K562 (cell line): ENCODE data around the gene KCNQ4. TPM values are rescaled to one million over a fixed set of nuclear protein-coding genes. Genes with fewer than 3 reads are reported as not detected.

ENCODE experiments used
- ATAC-seq: fragments of 200-7000 bp; cut with Tn5 transposase; 3 replicates; pipeline ENCODE4 v1.9.1; 2020; ENCODE audit warnings: moderate library complexity
- BruUV-seq: library from RNA; stranded (reverse); fragments of 400-500 nt; replicated peaks from 2 replicates; lab custom pipeline; 2021; lab: Mats Ljungman, UMichigan
- CTCF ChIA-PET: fragments of 300-600 bp; formaldehyde crosslinking; extraction: SDS; loops from one replicate; lab custom pipeline; 2021; ENCODE audit warnings: low intra/inter-chr PET ratio; lab: Yijun Ruan, JAX
- POLR2A ChIA-PET: fragments of 300-600, 350-650 bp; sonication (Branson Sonifier 250); formaldehyde crosslinking; extraction: SDS; loops from one replicate; lab custom pipeline; 2021; ENCODE audit warnings: antibody characterized with exemption, inconsistent platforms; lab: Yijun Ruan, JAX
- DNase-seq, 4 experiments: peaks; one replicate each; pipeline versions ENCODE4 v3.0.0 to v3.0.0-alpha.2; 2011 to 2018; ENCODE audit warnings: low spot score in 3 of 4, mixed read lengths in 3 of 4; ENCODE audit errors: extremely low read depth in 1 of 4
- FAIRE-seq: peaks from 2 replicates; lab custom pipeline; 2011; peaks lifted over from hg19 to GRCh38; lab: Jason Lieb, UNC
- H2AFZ ChIP-seq: 2 replicates; pipeline ENCODE4 v1.6.0; 2011; ENCODE audit warnings: low read depth, low read length, control low read depth, inconsistent platforms
- H3K27ac ChIP-seq: fragments of 200-600 bp; 3 replicates; pipeline ENCODE4 v1.8.0; 2011; ENCODE audit warnings: low read depth, mild to moderate bottlenecking, control low read depth, inconsistent platforms, low read length, moderate library complexity, mixed read lengths; ENCODE audit errors: extremely low read depth
- H3K27me3 ChIP-seq, 2 experiments: fragments of 300-600 bp in 1 of 2; 2 replicates in 1 of 2; 3 replicates in 1 of 2; pipeline versions ENCODE4 v1.6.0 to v1.8.0; 2011; ENCODE audit warnings: inconsistent platforms in 2 of 2, low read length in 2 of 2, mild to moderate bottlenecking in 1 of 2, mixed read lengths in 1 of 2, moderate library complexity in 1 of 2; ENCODE audit not compliant: control insufficient read depth in 2 of 2, insufficient read depth in 2 of 2
- H3K36me3 ChIP-seq: fragments of 300-600 bp; 3 replicates; pipeline ENCODE4 v1.8.0; 2011; ENCODE audit warnings: mild to moderate bottlenecking, low read length, inconsistent platforms; ENCODE audit not compliant: control insufficient read depth, insufficient read depth
- H3K4me1 ChIP-seq, 2 experiments: fragments of 200-600 bp in 1 of 2; replicated peaks in 1 of 2; 2 replicates in 1 of 2; 3 replicates in 1 of 2; pipeline versions ENCODE4 v1.5.1 to v1.8.0; 2011; ENCODE audit warnings: inconsistent platforms in 2 of 2, low read length in 2 of 2, mild to moderate bottlenecking in 1 of 2, mixed read lengths in 1 of 2, moderate library complexity in 1 of 2; ENCODE audit not compliant: control insufficient read depth in 2 of 2, insufficient read depth in 2 of 2
- H3K4me2 ChIP-seq: 2 replicates; pipeline ENCODE4 v1.6.1; 2011; ENCODE audit warnings: low read length, control low read depth, inconsistent platforms, mixed read lengths; ENCODE audit not compliant: insufficient read depth
- H3K4me3 ChIP-seq: fragments of 200-600 bp; sonication (generic), shearing (Covaris generic); 2 replicates; pipeline ENCODE4 v1.5.1; 2016; ENCODE audit warnings: control low read depth, inconsistent platforms
- H3K79me2 ChIP-seq: fragments of 200-600 bp; 3 replicates; pipeline ENCODE4 v1.8.0; 2011; ENCODE audit warnings: low read length, inconsistent platforms; ENCODE audit not compliant: control insufficient read depth, insufficient read depth
- H3K9ac ChIP-seq, 2 experiments: 2 replicates each; pipeline versions ENCODE4 v1.6.0 to v1.6.1; 2011; ENCODE audit warnings: low read depth in 2 of 2, low read length in 2 of 2, control low read depth in 1 of 2, inconsistent platforms in 1 of 2, mild to moderate bottlenecking in 1 of 2, mixed read lengths in 1 of 2; ENCODE audit not compliant: insufficient read depth in 1 of 2
- H3K9me1 ChIP-seq: one replicate; pipeline ENCODE4 v1.6.0; 2011; ENCODE audit warnings: inconsistent platforms, mild to moderate bottlenecking, low read length, moderate library complexity; ENCODE audit not compliant: control insufficient read depth, insufficient read depth
- H3K9me3 ChIP-seq: replicated peaks from 2 replicates; pipeline ENCODE4 v1.5.1; 2011; ENCODE audit warnings: low read depth, low read length, inconsistent platforms; ENCODE audit not compliant: control insufficient read depth, insufficient read depth
- H4K20me1 ChIP-seq: replicated peaks from 2 replicates; pipeline ENCODE4 v1.6.1; 2011; ENCODE audit warnings: low read length, inconsistent platforms, mixed read lengths; ENCODE audit not compliant: control insufficient read depth, insufficient read depth
- BCOR ChIP-seq: fragments of 450-650 bp; IDR thresholded peaks from 2 replicates; pipeline ENCODE4 v1.6.1; 2016
- CEBPB ChIP-seq: fragments of 450-650 bp; IDR thresholded peaks from 2 replicates; pipeline ENCODE4 v1.6.1; 2016; ENCODE audit warnings: missing genetic modification characterization, missing compliant biosample characterization
- KDM1A ChIP-seq, 2 experiments: fragments of 450-650 bp; IDR thresholded peaks; 2 replicates each; pipeline ENCODE4 v1.6.1; 2016; ENCODE audit warnings: mild to moderate bottlenecking in 2 of 2
- RBM25 ChIP-seq: fragments of 200-400 bp; formaldehyde crosslinking; IDR thresholded peaks from 2 replicates; pipeline ENCODE4 v1.6.1; 2018; ENCODE audit warnings: low read length, low read depth, moderate library complexity; ENCODE audit not compliant: severe bottlenecking
- RHOXF2B ChIP-seq: fragments of 250-450 bp; sonication (Bioruptor Pico); conservative IDR thresholded peaks from 2 replicates; pipeline ENCODE4 v1.5.1; 2021
- ZBED1 ChIP-seq: IDR thresholded peaks from 2 replicates; pipeline ENCODE4 v1.6.1; 2014
- WGBS: fragments of 100-300 bp; shearing (Covaris generic); methylation state at CpG from one replicate; pipeline ENCODE4 v1.1.6; 2016; ENCODE audit warnings: low coverage, mixed read lengths; ENCODE audit not compliant: insufficient coverage; ENCODE audit errors: missing lambda C conversion rate; 5-methylcytosine and 5-hydroxymethylcytosine counted together
- in situ Hi-C: fragments of 300-500 bp; cut with MboI; formaldehyde crosslinking; loops from 4 replicates; pipeline ENCODE4 v1.15.0; 2018; ENCODE audit warnings: inconsistent platforms, mixed read lengths
- intact Hi-C: fragments of 100-400 bp; cut with micrococcal nuclease; formaldehyde crosslinking; loops from 2 replicates; pipeline ENCODE4 v1.14.2; 2022
- polyA plus RNA-seq, 8 experiments: library from polyadenylated mRNA; depleted of rRNA in 4 of 8; stranded (reverse) in 5 of 8; unstranded in 3 of 8; fragments of >200 nt; fragmentation: Nextera tagmentation in 2 of 8; fragmentation: Illumina TruSeq in 1 of 8; extraction: Ambion mirVana in 2 of 8; extraction: Trizol in 1 of 8; gene quantifications; 2 replicates each; pipeline versions ENCODE4 v1.2.1 to v1.2.3, GENCODE V29; 2011 to 2014; ENCODE audit warnings: inconsistent platforms in 1 of 8, missing spikeins in 1 of 8
- total RNA-seq, 7 experiments: library from RNA; depleted of rRNA in 6 of 7; stranded (reverse); fragments of >200 nt in 6 of 7; fragmentation: Illumina TruSeq in 2 of 7; extraction: Trizol in 2 of 7; gene quantifications; 2 replicates each; pipeline versions ENCODE4 v1.2.1 to v1.2.3, GENCODE V29; 2011 to 2021; ENCODE audit warnings: low replicate concordance in 1 of 7

The KCNQ4 gene
- total and polyA plus RNA-seq, 9 of the 15 experiments (the other 6 are each of a cell fraction or from before 2014, with no cell fraction given) = 0.07 to 4.1 (median 0.79) TPM

DNA sequence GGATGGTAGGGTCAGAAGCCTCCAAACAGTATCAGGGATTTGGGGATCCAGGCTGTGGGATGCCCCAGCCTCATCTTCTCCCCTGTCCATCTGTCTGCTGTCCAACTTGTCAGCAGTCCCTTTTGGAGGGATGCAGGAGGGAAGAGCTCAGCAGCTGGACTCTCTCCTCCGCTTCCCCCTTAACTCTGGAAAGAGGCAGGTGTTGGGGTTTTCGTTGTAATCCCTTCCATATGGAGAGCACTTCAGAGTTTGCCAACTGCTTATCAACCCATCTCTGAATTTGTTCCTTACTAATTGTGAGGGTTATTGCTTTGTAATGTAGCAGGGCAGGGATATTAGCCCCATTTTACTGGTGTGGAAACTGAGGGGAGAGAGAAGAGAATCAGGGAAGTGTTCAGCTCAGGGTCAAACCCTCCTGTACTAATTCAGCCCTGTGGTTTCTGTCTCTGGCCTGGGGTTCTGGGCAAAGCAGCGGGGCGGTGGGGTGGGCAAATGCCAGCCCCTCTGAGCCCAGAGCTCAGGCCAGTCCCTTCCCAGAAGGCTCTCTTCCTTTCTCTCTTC, 75.3 kb downstream of the KCNQ4 start:
- ATAC-seq (no peak), DNase-seq (no peak), FAIRE-seq (no peak)
- Histone ChIP-seq H3K36me3 (no peaks in the 10 kb centered on the region), H3K9me3 (no peaks in the 10 kb centered on the region), H3K4me1 (peaks cover 13 to 30% of the 10 kb centered on the region in 2 experiments), H3K9me1 (no peaks in the 10 kb centered on the region), H3K27me3 (peaks cover 0 to 2% of the 10 kb centered on the region in 2 experiments; a peak in 1 of 5 replicates), H2AFZ (no peak overlapping the region), H3K79me2 (no peaks in the 10 kb centered on the region), H3K9ac (peak overlapping the region in 1 of 2 experiments; percentile 3; a peak in 1 of 4 replicates), H3K27ac (no peak overlapping the region), H4K20me1 (no peaks in the 10 kb centered on the region), H3K4me2 (no peak overlapping the region), H3K4me3 (no peak overlapping the region)
- peak; percentile 13 to 44; a peak in 2 of 4 replicates for TF ChIP-seq KDM1A (IDR thresholded peaks at IDR 0.05)
- peak; percentile 85 for TF ChIP-seq RBM25
- peak; percentile 60 for TF ChIP-seq BCOR
- TF ChIP-seq ZBED1 = no peak
- POLR2A ChIA-PET = interaction anchor here (0.7 to 1.9 kb wide), 5 partner anchors 10 to 91 kb away, joined by 3 to 7 read pairs (median 3); no protein-coding TSS in a partner anchor
- no TSS peak for BruUV-seq
- WGBS = 31% methylated on average over 4 of the region's 4 CpGs
- CTCF ChIA-PET = no interaction called here
- intact Hi-C loops = no loop called here
- in situ Hi-C loops = loop anchor here (5.0 kb wide), 1 partner anchor 93 kb away; no protein-coding TSS in a partner anchor

DNA sequence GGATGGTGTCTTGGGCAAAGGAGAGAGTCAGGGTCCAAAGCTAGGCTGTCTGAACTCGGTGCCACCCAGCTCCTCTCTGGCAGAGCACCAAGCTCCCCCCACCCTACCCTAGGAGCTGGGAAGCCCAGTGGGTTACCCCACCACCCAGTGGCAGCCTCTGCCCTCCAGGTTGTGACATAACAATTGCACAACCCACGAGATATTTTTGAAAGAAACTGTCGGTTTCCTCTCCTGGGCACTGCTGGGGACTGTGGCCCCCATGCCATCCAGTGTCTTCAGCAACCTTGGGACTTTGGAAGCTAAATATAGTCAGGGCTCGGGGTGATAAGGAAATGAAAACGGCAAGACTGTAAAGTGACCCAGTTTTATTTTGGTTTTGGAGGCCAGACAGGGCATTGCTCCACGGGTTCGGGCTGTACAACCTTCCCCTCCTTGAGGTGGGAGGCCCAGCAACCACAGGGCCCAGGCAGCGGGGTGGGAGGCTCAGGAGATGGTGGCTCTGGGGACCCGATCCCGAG, 77.2 kb downstream of the KCNQ4 start:
- H3K9ac ChIP-seq = peak overlapping the region in 1 of 2 experiments; percentile 49; a peak in 2 of 4 replicates
- no peaks in the 10 kb centered on the region for H4K20me1 ChIP-seq
- peaks cover 24 to 45% of the 10 kb centered on the region in 2 experiments for H3K4me1 ChIP-seq
- H3K9me3 ChIP-seq = no peaks in the 10 kb centered on the region
- H3K27me3 ChIP-seq = peaks cover 0 to 2% of the 10 kb centered on the region in 2 experiments; a peak in 1 of 5 replicates
- ChIA-PET POLR2A (no interaction called here), CTCF (interaction anchor here (0.6 kb wide), 1 partner anchor 224 kb away, joined by 3 read pairs; no protein-coding TSS in a partner anchor)
- BruUV-seq = no TSS peak
- no peaks in the 10 kb centered on the region for H3K36me3 ChIP-seq
- no peak overlapping the region for H3K27ac ChIP-seq
- no peaks in the 10 kb centered on the region for H3K79me2 ChIP-seq
- in situ Hi-C loops (no loop called here), intact Hi-C loops (loop anchor here (5.0 kb wide), 2 partner anchors 57 to 142 kb away; no protein-coding TSS in a partner anchor)
- DNase-seq (no peak), FAIRE-seq (no peak), ATAC-seq (no peak)
- H3K4me2 ChIP-seq = no peak overlapping the region
- H2AFZ ChIP-seq = no peak overlapping the region
- WGBS = 31% methylated on average over 9 of the region's 10 CpGs
- no peaks in the 10 kb centered on the region for H3K9me1 ChIP-seq
- no peak for TF ChIP-seq RHOXF2B (CRISPR knock-in tag)
- peak; percentile 45; the same call in 1 of the 2 replicates for TF ChIP-seq CEBPB (tag)
- no peak overlapping the region for H3K4me3 ChIP-seq
